ENCODE measurements around the gene GADD45A. TPM values are rescaled to one million over a fixed set of nuclear protein-coding genes. Genes with fewer than 3 reads are reported as not detected.
A peak's percentile ranks its signal among the peaks of the same experiment; 100 is the strongest.

GADD45A gene
- total and polyA plus RNA-seq, 9 of the 15 experiments (the other 6 are each of a cell fraction or from before 2014, with no cell fraction given) = 21.3 to 156 (median 62.1) TPM

DNA sequence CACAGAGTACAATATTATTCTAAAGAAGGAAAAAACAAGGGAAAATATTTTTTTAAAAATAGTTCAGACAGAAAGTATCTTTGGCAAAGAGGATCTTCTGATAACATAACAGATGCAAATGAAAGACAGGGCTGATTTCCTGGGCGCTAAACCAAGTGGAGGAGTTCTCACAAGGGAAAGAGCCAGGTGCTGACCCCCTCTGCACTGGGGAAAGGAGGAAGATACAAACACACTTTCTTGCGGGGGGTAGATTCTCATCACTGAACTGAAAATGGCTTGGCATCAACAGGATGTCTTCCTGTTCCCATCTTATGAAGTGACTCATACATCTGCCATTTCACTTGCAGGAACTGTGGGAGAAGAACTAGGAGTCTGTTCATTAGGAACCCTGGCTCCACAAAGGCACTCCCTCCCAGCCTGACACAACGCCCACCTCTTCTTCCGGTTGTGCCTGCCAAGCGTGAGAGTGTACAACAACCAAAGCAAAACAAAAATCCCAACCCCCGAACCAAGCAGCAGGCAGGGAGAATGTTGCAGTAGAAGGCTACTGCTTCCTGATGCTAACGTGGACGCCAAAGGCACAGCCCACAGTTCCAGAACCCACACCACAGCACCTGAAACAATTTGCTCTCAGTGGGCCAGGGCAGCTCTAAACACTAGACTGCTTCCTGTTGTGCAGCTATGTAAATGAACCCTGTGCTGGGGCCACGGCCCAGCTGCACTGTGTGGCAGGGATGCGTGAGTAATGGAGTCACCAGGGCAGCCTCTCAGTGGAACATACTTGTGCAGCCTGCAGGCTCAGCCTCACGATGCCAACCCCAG, 51.0 kb downstream of the GADD45A start (continued):
- TF ChIP-seq, protein P1, sequence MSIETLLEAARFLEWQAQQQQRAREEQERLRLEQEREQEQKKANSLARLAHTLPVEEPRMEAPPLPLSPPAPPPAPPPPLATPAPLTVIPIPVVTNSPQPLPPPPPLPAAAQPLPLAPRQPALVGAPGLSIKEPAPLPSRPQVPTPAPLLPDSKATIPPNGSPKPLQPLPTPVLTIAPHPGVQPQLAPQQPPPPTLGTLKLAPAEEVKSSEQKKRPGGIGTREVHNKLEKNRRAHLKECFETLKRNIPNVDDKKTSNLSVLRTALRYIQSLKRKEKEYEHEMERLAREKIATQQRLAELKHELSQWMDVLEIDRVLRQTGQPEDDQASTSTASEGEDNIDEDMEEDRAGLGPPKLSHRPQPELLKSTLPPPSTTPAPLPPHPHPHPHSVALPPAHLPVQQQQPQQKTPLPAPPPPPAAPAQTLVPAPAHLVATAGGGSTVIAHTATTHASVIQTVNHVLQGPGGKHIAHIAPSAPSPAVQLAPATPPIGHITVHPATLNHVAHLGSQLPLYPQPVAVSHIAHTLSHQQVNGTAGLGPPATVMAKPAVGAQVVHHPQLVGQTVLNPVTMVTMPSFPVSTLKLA (conservative IDR thresholded peaks at IDR 0.05) = 0 out of 4 replicates have a peak, but pooled peaks of 1 of the 2 experiments have one; percentile 1
- TF ChIP-seq DPF2 (IDR thresholded peaks at IDR 0.05) (0 out of 2 replicates have a peak, but pooled peaks have one; percentile 66), SMAD4 (CRISPR knock-in tag; conservative IDR thresholded peaks at IDR 0.05) (0 out of 2 replicates have a peak, but pooled peaks have one; percentile 25), DMBX1 (CRISPR knock-in tag; IDR thresholded peaks at IDR 0.05; ENCODE audit: borderline replicate concordance) (peak; percentile 68; the same call in 1 of the 2 replicates), ATF7 (IDR thresholded peaks at IDR 0.05) (no peak), EP300 (IDR thresholded peaks at IDR 0.05; ENCODE audit: low read length) (peak; percentile 4; the same call in 1 of the 2 replicates), KLF13 (tag; IDR thresholded peaks at IDR 0.05; ENCODE audit: borderline replicate concordance, low read depth) (0 out of 2 replicates have a peak, but pooled peaks have one; percentile 8), ZBTB11 (CRISPR knock-in tag; IDR thresholded peaks at IDR 0.05) (peak in 1 of 3 experiments; percentile 55; a peak in 2 of 6 replicates), MAX (CRISPR knock-in tag; IDR thresholded peaks at IDR 0.05) (peak; percentile 15; the same call in 1 of the 2 replicates), ID3 (CRISPR knock-in tag; IDR thresholded peaks at IDR 0.05) (no peak), ID3 (tag; IDR thresholded peaks at IDR 0.05) (peak; percentile 27; the same call in 1 of the 2 replicates), CTBP1 (IDR thresholded peaks at IDR 0.05; ENCODE audit: borderline replicate concordance) (peak; percentile 41; the same call in 1 of the 2 replicates), ETV5 (CRISPR knock-in tag; IDR thresholded peaks at IDR 0.05; ENCODE audit: low read depth) (peak; percentile 44; the same call in 1 of the 2 replicates), ETV1 (tag; conservative IDR thresholded peaks at IDR 0.05; ENCODE audit: low read depth) (0 out of 2 replicates have a peak, but pooled peaks have one; percentile 57), EGR1 (conservative IDR thresholded peaks at IDR 0.05) (peak; percentile 80), PRDM10 (IDR thresholded peaks at IDR 0.05; ENCODE audit: partially characterized antibody) (peak; percentile 89)
